K562 (cell line): ENCODE measurements around the gene OPCML. TPM values are rescaled to one million over a fixed set of nuclear protein-coding genes. Genes with fewer than 3 reads are reported as not detected.

Experiments used
- ATAC-seq: fragments of 200-7000 bp; cut with Tn5 transposase; 3 replicates; pipeline ENCODE4 v1.9.1; 2020; ENCODE audit warnings: moderate library complexity
- BruUV-seq: library from RNA; stranded (reverse); fragments of 400-500 nt; replicated peaks from 2 replicates; lab custom pipeline; 2021; lab: Mats Ljungman, UMichigan
- CTCF ChIA-PET: fragments of 300-600 bp; formaldehyde crosslinking; extraction: SDS; loops from one replicate; lab custom pipeline; 2021; ENCODE audit warnings: low intra/inter-chr PET ratio; lab: Yijun Ruan, JAX
- POLR2A ChIA-PET: fragments of 300-600, 350-650 bp; sonication (Branson Sonifier 250); formaldehyde crosslinking; extraction: SDS; loops from one replicate; lab custom pipeline; 2021; ENCODE audit warnings: antibody characterized with exemption, inconsistent platforms; lab: Yijun Ruan, JAX
- DNase-seq, 4 experiments: peaks; one replicate each; pipeline versions ENCODE4 v3.0.0 to v3.0.0-alpha.2; 2011 to 2018; ENCODE audit warnings: low spot score in 3 of 4, mixed read lengths in 3 of 4; ENCODE audit errors: extremely low read depth in 1 of 4
- FAIRE-seq: peaks from 2 replicates; lab custom pipeline; 2011; peaks lifted over from hg19 to GRCh38; lab: Jason Lieb, UNC
- H2AFZ ChIP-seq: 2 replicates; pipeline ENCODE4 v1.6.0; 2011; ENCODE audit warnings: low read depth, low read length, control low read depth, inconsistent platforms
- H3K27ac ChIP-seq: fragments of 200-600 bp; 3 replicates; pipeline ENCODE4 v1.8.0; 2011; ENCODE audit warnings: low read depth, mild to moderate bottlenecking, control low read depth, inconsistent platforms, low read length, moderate library complexity, mixed read lengths; ENCODE audit errors: extremely low read depth
- H3K27me3 ChIP-seq, 2 experiments: fragments of 300-600 bp in 1 of 2; 2 replicates in 1 of 2; 3 replicates in 1 of 2; pipeline versions ENCODE4 v1.6.0 to v1.8.0; 2011; ENCODE audit warnings: inconsistent platforms in 2 of 2, low read length in 2 of 2, mild to moderate bottlenecking in 1 of 2, mixed read lengths in 1 of 2, moderate library complexity in 1 of 2; ENCODE audit not compliant: control insufficient read depth in 2 of 2, insufficient read depth in 2 of 2
- H3K36me3 ChIP-seq: fragments of 300-600 bp; 3 replicates; pipeline ENCODE4 v1.8.0; 2011; ENCODE audit warnings: mild to moderate bottlenecking, low read length, inconsistent platforms; ENCODE audit not compliant: control insufficient read depth, insufficient read depth
- H3K4me1 ChIP-seq, 2 experiments: fragments of 200-600 bp in 1 of 2; replicated peaks in 1 of 2; 2 replicates in 1 of 2; 3 replicates in 1 of 2; pipeline versions ENCODE4 v1.5.1 to v1.8.0; 2011; ENCODE audit warnings: inconsistent platforms in 2 of 2, low read length in 2 of 2, mild to moderate bottlenecking in 1 of 2, mixed read lengths in 1 of 2, moderate library complexity in 1 of 2; ENCODE audit not compliant: control insufficient read depth in 2 of 2, insufficient read depth in 2 of 2
- H3K4me2 ChIP-seq: 2 replicates; pipeline ENCODE4 v1.6.1; 2011; ENCODE audit warnings: low read length, control low read depth, inconsistent platforms, mixed read lengths; ENCODE audit not compliant: insufficient read depth
- H3K4me3 ChIP-seq: fragments of 200-600 bp; sonication (generic), shearing (Covaris generic); 2 replicates; pipeline ENCODE4 v1.5.1; 2016; ENCODE audit warnings: control low read depth, inconsistent platforms
- H3K79me2 ChIP-seq: fragments of 200-600 bp; 3 replicates; pipeline ENCODE4 v1.8.0; 2011; ENCODE audit warnings: low read length, inconsistent platforms; ENCODE audit not compliant: control insufficient read depth, insufficient read depth
- H3K9ac ChIP-seq, 2 experiments: 2 replicates each; pipeline versions ENCODE4 v1.6.0 to v1.6.1; 2011; ENCODE audit warnings: low read depth in 2 of 2, low read length in 2 of 2, control low read depth in 1 of 2, inconsistent platforms in 1 of 2, mild to moderate bottlenecking in 1 of 2, mixed read lengths in 1 of 2; ENCODE audit not compliant: insufficient read depth in 1 of 2
- H3K9me1 ChIP-seq: one replicate; pipeline ENCODE4 v1.6.0; 2011; ENCODE audit warnings: inconsistent platforms, mild to moderate bottlenecking, low read length, moderate library complexity; ENCODE audit not compliant: control insufficient read depth, insufficient read depth
- H3K9me3 ChIP-seq: replicated peaks from 2 replicates; pipeline ENCODE4 v1.5.1; 2011; ENCODE audit warnings: low read depth, low read length, inconsistent platforms; ENCODE audit not compliant: control insufficient read depth, insufficient read depth
- H4K20me1 ChIP-seq: replicated peaks from 2 replicates; pipeline ENCODE4 v1.6.1; 2011; ENCODE audit warnings: low read length, inconsistent platforms, mixed read lengths; ENCODE audit not compliant: control insufficient read depth, insufficient read depth
- BDP1 ChIP-seq: IDR thresholded peaks from 3 replicates; pipeline ENCODE4 v1.6.1; 2011; ENCODE audit not compliant: insufficient read length, insufficient read depth
- ESRRB ChIP-seq: fragments of 250-450 bp; sonication (Bioruptor Pico); IDR thresholded peaks from 2 replicates; pipeline ENCODE4 v1.5.0; 2020; ENCODE audit warnings: mild to moderate bottlenecking, moderate library complexity, borderline replicate concordance
- MCM7 ChIP-seq, 2 experiments: fragments of 450-650 bp; IDR thresholded peaks; 2 replicates each; pipeline ENCODE4 v1.6.1; 2016 to 2018
- NCOR1 ChIP-seq: fragments of 450-650 bp; IDR thresholded peaks from 2 replicates; pipeline ENCODE4 v1.6.1; 2016; ENCODE audit warnings: mild to moderate bottlenecking, moderate library complexity
- PHF20 ChIP-seq: fragments of 450-650 bp; IDR thresholded peaks from 2 replicates; pipeline ENCODE4 v1.6.1; 2018; ENCODE audit not compliant: partially characterized antibody
- PTTG1 ChIP-seq: fragments of 450-650 bp; IDR thresholded peaks from 2 replicates; pipeline ENCODE4 v1.6.1; 2016; ENCODE audit warnings: low read depth, mild to moderate bottlenecking, missing genetic modification characterization, missing compliant biosample characterization
- RBM14 ChIP-seq: fragments of 200-400 bp; formaldehyde crosslinking; IDR thresholded peaks from 2 replicates; pipeline ENCODE4 v1.6.1; 2018; ENCODE audit warnings: low read depth, mild to moderate bottlenecking, low read length, moderate library complexity, borderline replicate concordance; ENCODE audit not compliant: insufficient read depth
- WGBS: fragments of 100-300 bp; shearing (Covaris generic); methylation state at CpG from one replicate; pipeline ENCODE4 v1.1.6; 2016; ENCODE audit warnings: low coverage, mixed read lengths; ENCODE audit not compliant: insufficient coverage; ENCODE audit errors: missing lambda C conversion rate; 5-methylcytosine and 5-hydroxymethylcytosine counted together
- in situ Hi-C: fragments of 300-500 bp; cut with MboI; formaldehyde crosslinking; loops from 4 replicates; pipeline ENCODE4 v1.15.0; 2018; ENCODE audit warnings: inconsistent platforms, mixed read lengths
- intact Hi-C: fragments of 100-400 bp; cut with micrococcal nuclease; formaldehyde crosslinking; loops from 2 replicates; pipeline ENCODE4 v1.14.2; 2022
- polyA plus RNA-seq, 8 experiments: library from polyadenylated mRNA; depleted of rRNA in 4 of 8; stranded (reverse) in 5 of 8; unstranded in 3 of 8; fragments of >200 nt; fragmentation: Nextera tagmentation in 2 of 8; fragmentation: Illumina TruSeq in 1 of 8; extraction: Ambion mirVana in 2 of 8; extraction: Trizol in 1 of 8; gene quantifications; 2 replicates each; pipeline versions ENCODE4 v1.2.1 to v1.2.3, GENCODE V29; 2011 to 2014; ENCODE audit warnings: inconsistent platforms in 1 of 8, missing spikeins in 1 of 8
- total RNA-seq, 7 experiments: library from RNA; depleted of rRNA in 6 of 7; stranded (reverse); fragments of >200 nt in 6 of 7; fragmentation: Illumina TruSeq in 2 of 7; extraction: Trizol in 2 of 7; gene quantifications; 2 replicates each; pipeline versions ENCODE4 v1.2.1 to v1.2.3, GENCODE V29; 2011 to 2021; ENCODE audit warnings: low replicate concordance in 1 of 7
- TF ChIP-seq, protein P1 (sequence below): fragments of 200-600 bp; sonication (generic); IDR thresholded peaks from one replicate; pipeline ENCODE4 v1.6.1; 2012; ENCODE audit warnings: mild to moderate bottlenecking, low read depth, low read length, inconsistent platforms
- TF ChIP-seq, protein P2 (sequence below): fragments of 250-450 bp; sonication (Bioruptor Pico); IDR thresholded peaks from 2 replicates; pipeline ENCODE4 v1.4.0; 2020; ENCODE audit warnings: mild to moderate bottlenecking
- TF ChIP-seq, protein P3 (sequence below): fragments of 250-450 bp; sonication (Bioruptor Pico); IDR thresholded peaks from 2 replicates; pipeline ENCODE4 v1.4.0; 2020

Gene OPCML
- total and polyA plus RNA-seq, 9 of the 15 experiments (the other 6 are each of a cell fraction or from before 2014, with no cell fraction given) = not detected

GRCh38 chr11:133402551-133402950 lies 129.8 kb downstream of the OPCML start:
- Histone ChIP-seq H3K9me1 (no peaks in the 10 kb centered on the region), H2AFZ (no peak overlapping the region), H3K27me3 (no peaks in the 10 kb centered on the region), H3K9me3 (no peaks in the 10 kb centered on the region), H4K20me1 (no peaks in the 10 kb centered on the region), H3K4me3 (no peak overlapping the region), H3K27ac (no peak overlapping the region), H3K4me2 (no peak overlapping the region), H3K36me3 (no peaks in the 10 kb centered on the region), H3K9ac (no peak overlapping the region), H3K4me1 (no peaks in the 10 kb centered on the region), H3K79me2 (no peaks in the 10 kb centered on the region)
- DNase-seq = no peak
- ChIA-PET POLR2A (no interaction called here), CTCF (no interaction called here)
- BruUV-seq = no TSS peak
- no peak for FAIRE-seq
- 0% methylated on average over 4 of the region's 4 CpGs for WGBS
- ATAC-seq = no peak
- intact Hi-C loops (no loop called here), in situ Hi-C loops (no loop called here)
- TF ChIP-seq NCOR1 = no peak
- no peak for TF ChIP-seq ESRRB (CRISPR knock-in tag)
- TF ChIP-seq, protein P1, sequence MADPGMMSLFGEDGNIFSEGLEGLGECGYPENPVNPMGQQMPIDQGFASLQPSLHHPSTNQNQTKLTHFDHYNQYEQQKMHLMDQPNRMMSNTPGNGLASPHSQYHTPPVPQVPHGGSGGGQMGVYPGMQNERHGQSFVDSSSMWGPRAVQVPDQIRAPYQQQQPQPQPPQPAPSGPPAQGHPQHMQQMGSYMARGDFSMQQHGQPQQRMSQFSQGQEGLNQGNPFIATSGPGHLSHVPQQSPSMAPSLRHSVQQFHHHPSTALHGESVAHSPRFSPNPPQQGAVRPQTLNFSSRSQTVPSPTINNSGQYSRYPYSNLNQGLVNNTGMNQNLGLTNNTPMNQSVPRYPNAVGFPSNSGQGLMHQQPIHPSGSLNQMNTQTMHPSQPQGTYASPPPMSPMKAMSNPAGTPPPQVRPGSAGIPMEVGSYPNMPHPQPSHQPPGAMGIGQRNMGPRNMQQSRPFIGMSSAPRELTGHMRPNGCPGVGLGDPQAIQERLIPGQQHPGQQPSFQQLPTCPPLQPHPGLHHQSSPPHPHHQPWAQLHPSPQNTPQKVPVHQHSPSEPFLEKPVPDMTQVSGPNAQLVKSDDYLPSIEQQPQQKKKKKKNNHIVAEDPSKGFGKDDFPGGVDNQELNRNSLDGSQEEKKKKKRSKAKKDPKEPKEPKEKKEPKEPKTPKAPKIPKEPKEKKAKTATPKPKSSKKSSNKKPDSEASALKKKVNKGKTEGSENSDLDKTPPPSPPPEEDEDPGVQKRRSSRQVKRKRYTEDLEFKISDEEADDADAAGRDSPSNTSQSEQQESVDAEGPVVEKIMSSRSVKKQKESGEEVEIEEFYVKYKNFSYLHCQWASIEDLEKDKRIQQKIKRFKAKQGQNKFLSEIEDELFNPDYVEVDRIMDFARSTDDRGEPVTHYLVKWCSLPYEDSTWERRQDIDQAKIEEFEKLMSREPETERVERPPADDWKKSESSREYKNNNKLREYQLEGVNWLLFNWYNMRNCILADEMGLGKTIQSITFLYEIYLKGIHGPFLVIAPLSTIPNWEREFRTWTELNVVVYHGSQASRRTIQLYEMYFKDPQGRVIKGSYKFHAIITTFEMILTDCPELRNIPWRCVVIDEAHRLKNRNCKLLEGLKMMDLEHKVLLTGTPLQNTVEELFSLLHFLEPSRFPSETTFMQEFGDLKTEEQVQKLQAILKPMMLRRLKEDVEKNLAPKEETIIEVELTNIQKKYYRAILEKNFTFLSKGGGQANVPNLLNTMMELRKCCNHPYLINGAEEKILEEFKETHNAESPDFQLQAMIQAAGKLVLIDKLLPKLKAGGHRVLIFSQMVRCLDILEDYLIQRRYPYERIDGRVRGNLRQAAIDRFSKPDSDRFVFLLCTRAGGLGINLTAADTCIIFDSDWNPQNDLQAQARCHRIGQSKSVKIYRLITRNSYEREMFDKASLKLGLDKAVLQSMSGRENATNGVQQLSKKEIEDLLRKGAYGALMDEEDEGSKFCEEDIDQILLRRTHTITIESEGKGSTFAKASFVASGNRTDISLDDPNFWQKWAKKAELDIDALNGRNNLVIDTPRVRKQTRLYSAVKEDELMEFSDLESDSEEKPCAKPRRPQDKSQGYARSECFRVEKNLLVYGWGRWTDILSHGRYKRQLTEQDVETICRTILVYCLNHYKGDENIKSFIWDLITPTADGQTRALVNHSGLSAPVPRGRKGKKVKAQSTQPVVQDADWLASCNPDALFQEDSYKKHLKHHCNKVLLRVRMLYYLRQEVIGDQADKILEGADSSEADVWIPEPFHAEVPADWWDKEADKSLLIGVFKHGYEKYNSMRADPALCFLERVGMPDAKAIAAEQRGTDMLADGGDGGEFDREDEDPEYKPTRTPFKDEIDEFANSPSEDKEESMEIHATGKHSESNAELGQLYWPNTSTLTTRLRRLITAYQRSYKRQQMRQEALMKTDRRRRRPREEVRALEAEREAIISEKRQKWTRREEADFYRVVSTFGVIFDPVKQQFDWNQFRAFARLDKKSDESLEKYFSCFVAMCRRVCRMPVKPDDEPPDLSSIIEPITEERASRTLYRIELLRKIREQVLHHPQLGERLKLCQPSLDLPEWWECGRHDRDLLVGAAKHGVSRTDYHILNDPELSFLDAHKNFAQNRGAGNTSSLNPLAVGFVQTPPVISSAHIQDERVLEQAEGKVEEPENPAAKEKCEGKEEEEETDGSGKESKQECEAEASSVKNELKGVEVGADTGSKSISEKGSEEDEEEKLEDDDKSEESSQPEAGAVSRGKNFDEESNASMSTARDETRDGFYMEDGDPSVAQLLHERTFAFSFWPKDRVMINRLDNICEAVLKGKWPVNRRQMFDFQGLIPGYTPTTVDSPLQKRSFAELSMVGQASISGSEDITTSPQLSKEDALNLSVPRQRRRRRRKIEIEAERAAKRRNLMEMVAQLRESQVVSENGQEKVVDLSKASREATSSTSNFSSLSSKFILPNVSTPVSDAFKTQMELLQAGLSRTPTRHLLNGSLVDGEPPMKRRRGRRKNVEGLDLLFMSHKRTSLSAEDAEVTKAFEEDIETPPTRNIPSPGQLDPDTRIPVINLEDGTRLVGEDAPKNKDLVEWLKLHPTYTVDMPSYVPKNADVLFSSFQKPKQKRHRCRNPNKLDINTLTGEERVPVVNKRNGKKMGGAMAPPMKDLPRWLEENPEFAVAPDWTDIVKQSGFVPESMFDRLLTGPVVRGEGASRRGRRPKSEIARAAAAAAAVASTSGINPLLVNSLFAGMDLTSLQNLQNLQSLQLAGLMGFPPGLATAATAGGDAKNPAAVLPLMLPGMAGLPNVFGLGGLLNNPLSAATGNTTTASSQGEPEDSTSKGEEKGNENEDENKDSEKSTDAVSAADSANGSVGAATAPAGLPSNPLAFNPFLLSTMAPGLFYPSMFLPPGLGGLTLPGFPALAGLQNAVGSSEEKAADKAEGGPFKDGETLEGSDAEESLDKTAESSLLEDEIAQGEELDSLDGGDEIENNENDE = no peak
- TF ChIP-seq BDP1 = no peak
- TF ChIP-seq, protein P2, sequence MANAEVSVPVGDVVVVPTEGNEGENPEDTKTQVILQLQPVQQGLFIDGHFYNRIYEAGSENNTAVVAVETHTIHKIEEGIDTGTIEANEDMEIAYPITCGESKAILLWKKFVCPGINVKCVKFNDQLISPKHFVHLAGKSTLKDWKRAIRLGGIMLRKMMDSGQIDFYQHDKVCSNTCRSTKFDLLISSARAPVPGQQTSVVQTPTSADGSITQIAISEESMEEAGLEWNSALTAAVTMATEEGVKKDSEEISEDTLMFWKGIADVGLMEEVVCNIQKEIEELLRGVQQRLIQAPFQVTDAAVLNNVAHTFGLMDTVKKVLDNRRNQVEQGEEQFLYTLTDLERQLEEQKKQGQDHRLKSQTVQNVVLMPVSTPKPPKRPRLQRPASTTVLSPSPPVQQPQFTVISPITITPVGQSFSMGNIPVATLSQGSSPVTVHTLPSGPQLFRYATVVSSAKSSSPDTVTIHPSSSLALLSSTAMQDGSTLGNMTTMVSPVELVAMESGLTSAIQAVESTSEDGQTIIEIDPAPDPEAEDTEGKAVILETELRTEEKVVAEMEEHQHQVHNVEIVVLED (CRISPR knock-in tag) = no peak
- no peak for TF ChIP-seq PTTG1
- TF ChIP-seq PHF20 = no peak
- TF ChIP-seq, protein P3, sequence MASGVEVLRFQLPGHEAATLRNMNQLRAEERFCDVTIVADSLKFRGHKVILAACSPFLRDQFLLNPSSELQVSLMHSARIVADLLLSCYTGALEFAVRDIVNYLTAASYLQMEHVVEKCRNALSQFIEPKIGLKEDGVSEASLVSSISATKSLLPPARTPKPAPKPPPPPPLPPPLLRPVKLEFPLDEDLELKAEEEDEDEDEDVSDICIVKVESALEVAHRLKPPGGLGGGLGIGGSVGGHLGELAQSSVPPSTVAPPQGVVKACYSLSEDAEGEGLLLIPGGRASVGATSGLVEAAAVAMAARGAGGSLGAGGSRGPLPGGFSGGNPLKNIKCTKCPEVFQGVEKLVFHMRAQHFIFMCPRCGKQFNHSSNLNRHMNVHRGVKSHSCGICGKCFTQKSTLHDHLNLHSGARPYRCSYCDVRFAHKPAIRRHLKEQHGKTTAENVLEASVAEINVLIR (CRISPR knock-in tag) = no peak
- TF ChIP-seq RBM14 = no peak
- TF ChIP-seq MCM7 (IDR thresholded peaks at IDR 0.05) = no peak
